ENCODE data around the gene PSME2. TPM values are rescaled to one million over a fixed set of nuclear protein-coding genes. Genes with fewer than 3 reads are reported as not detected.

The PSME2 gene
- total and polyA plus RNA-seq, 2 experiments from 2014 or later: 54.0 to 259 TPM

- Histone ChIP-seq H3K27me3 (ENCODE audit: insufficient read depth) (no peaks in the 10 kb centered on the region), H2AFZ (no peak overlapping the region), H4K20me1 (replicated peaks; ENCODE audit: insufficient read depth) (no peaks in the 10 kb centered on the region; the same call in none of the 2 replicates), H3K4me3 (no peak overlapping the region), H3K79me2 (replicated peaks; ENCODE audit: insufficient read depth) (peaks cover 11% of the 10 kb centered on the region), H3K27ac (ENCODE audit: low read depth) (no peak overlapping the region), H3F3A (replicated peaks; ENCODE audit: low read depth) (no peaks in the 10 kb centered on the region), H3K4me1 (ENCODE audit: insufficient read depth) (peaks cover 6% of the 10 kb centered on the region), H3K4me2 (no peak overlapping the region), H3K36me3 (ENCODE audit: insufficient read depth) (peaks cover 19% of the 10 kb centered on the region; the same call in 1 of the 2 replicates), H3K9me2 (ENCODE audit: insufficient read depth) (no peaks in the 10 kb centered on the region)
- TF ChIP-seq ZNF114 (CRISPR knock-in tag; IDR thresholded peaks at IDR 0.05): no peak
- TF ChIP-seq EZH2 (IDR thresholded peaks at IDR 0.05; ENCODE audit: low read depth, unreplicated experiment): no peak
- TF ChIP-seq EZH2phosphoT487 (IDR thresholded peaks at IDR 0.05; ENCODE audit: unreplicated experiment): no peak
- no peak for TF ChIP-seq JUNB (IDR thresholded peaks at IDR 0.05; ENCODE audit: unreplicated experiment)
- no peak for TF ChIP-seq CREB1 (CRISPR knock-in tag; IDR thresholded peaks at IDR 0.05; ENCODE audit: low read depth)
- TF ChIP-seq REST (IDR thresholded peaks at IDR 0.05; ENCODE audit: unreplicated experiment): no peak
- TF ChIP-seq ETS1 (IDR thresholded peaks at IDR 0.05): no peak
- no peak for TF ChIP-seq NANOG (IDR thresholded peaks at IDR 0.05; ENCODE audit: borderline replicate concordance)
- no peak for TF ChIP-seq CTCF (conservative IDR thresholded peaks at IDR 0.05; ENCODE audit: low read depth in 2 of 2)
- TF ChIP-seq ZNF331 (CRISPR knock-in tag; IDR thresholded peaks at IDR 0.05; ENCODE audit: low read depth): no peak
- TF ChIP-seq STAT1 (IDR thresholded peaks at IDR 0.05; ENCODE audit: unreplicated experiment): no peak
- no peak for TF ChIP-seq POLR2AphosphoS5 (IDR thresholded peaks at IDR 0.05; ENCODE audit: low read depth)
- no peak for TF ChIP-seq ZNF462 (CRISPR knock-in tag; IDR thresholded peaks at IDR 0.05)
- Mint-ChIP-seq H3K27ac (no peak overlapping the region), H3K27me3 (ENCODE audit: insufficient read depth, low read depth, poor library complexity) (peaks cover 13% of the 10 kb centered on the region), H3K4me3 (no peak overlapping the region), H3K4me1 (peaks cover 16% of the 10 kb centered on the region), H3K36me3 (ENCODE audit: low read depth) (peaks cover 58% of the 10 kb centered on the region), H3K9me3 (peaks cover 3% of the 10 kb centered on the region; the same call in 1 of the 3 replicates)
- DNase-seq (ENCODE audit: low spot score) (no peak), ATAC-seq (no peak)
Observed at GRCh38 chr14:24119691-24120090, 26.7 kb downstream of the PSME2 start.
